Uterus (tissue), 4 donors: Measurements from ENCODE around the gene DSTN. TPM values are rescaled to one million over a fixed set of nuclear protein-coding genes. Genes with fewer than 3 reads are reported as not detected.

Experiments
- DNase-seq, 2 donors: peaks; one replicate each; pipeline ENCODE4 v3.0.0-alpha.2; 2019 to 2020
- H3K27ac ChIP-seq, 2 donors: fragments of 200-600 bp; sonication (generic); 1 replicate in 1 of 2; 2 replicates in 1 of 2; pipeline ENCODE4 v1.5.1; 2016 to 2018
- H3K27me3 ChIP-seq, 2 donors: fragments of 200-600 bp; sonication (generic); one replicate each; pipeline ENCODE4 v1.5.1; 2018 to 2019; ENCODE audit warnings: control low read depth in 1 of 2
- H3K36me3 ChIP-seq, 2 donors: fragments of 200-600 bp; sonication (generic); one replicate each; pipeline ENCODE4 v1.5.1; 2019; ENCODE audit warnings: control low read depth in 1 of 2
- H3K4me1 ChIP-seq, 2 donors: fragments of 200-600 bp; sonication (generic); one replicate each; pipeline ENCODE4 v1.5.1; 2018 to 2019; ENCODE audit warnings: control low read depth in 1 of 2
- H3K4me3 ChIP-seq, 2 donors: fragments of 200-600 bp; sonication (generic); 1 replicate in 1 of 2; 2 replicates in 1 of 2; pipeline ENCODE4 v1.5.1; 2018 to 2019; ENCODE audit warnings: mild to moderate bottlenecking in 1 of 2
- H3K9me3 ChIP-seq, 2 donors: fragments of 200-600 bp; sonication (generic); one replicate each; pipeline ENCODE4 v1.5.1; 2019; ENCODE audit warnings: control low read depth in 1 of 2
- CTCF ChIP-seq, 4 experiments: fragments of 200-600 bp in 2 of 4; fragments of 450-650 bp in 2 of 4; sonication (generic) in 2 of 4; IDR thresholded peaks; one replicate each; pipeline ENCODE4 v1.5.1; 2016 to 2019; ENCODE audit warnings: antibody characterized with exemption in 4 of 4, mild to moderate bottlenecking in 2 of 4, moderate library complexity in 1 of 4
- POLR2A ChIP-seq, 2 donors: fragments of 450-650 bp; IDR thresholded peaks; one replicate each; pipeline ENCODE4 v1.6.1; 2016; ENCODE audit warnings: antibody characterized with exemption in 2 of 2, mild to moderate bottlenecking in 1 of 2, moderate library complexity in 1 of 2
- intact Hi-C: fragments of 100-400 bp; cut with DNase I; formaldehyde crosslinking; loops from one replicate; pipeline ENCODE4 v1.15.1; 2023; ENCODE audit warnings: low total_unique reads
- total RNA-seq, 4 donors: library from RNA; depleted of rRNA in 3 of 4; stranded (reverse); fragments of >200 nt in 3 of 4; gene quantifications; one replicate each; pipeline versions ENCODE4 v1.1.0 to v1.2.4, GENCODE V29; 2014 to 2023
- donor health status: DM: yes; HTN: yes; CAD: no.

The DSTN gene
- total RNA-seq, 4 donors from 2014 or later, result 294 to 674 (median 623) TPM

GRCh38 chr20:17579369-17580039 is 9.6 kb downstream of the DSTN start:
- no peaks in the 10 kb centered on the region for H3K27me3 ChIP-seq
- no peak for DNase-seq
- no peak overlapping the region for H3K27ac ChIP-seq
- intact Hi-C loops, result no loop called here
- no peaks in the 10 kb centered on the region for H3K36me3 ChIP-seq
- TF ChIP-seq CTCF (IDR thresholded peaks at IDR 0.05), result no peak
- TF ChIP-seq POLR2A (IDR thresholded peaks at IDR 0.05), result no peak
- peaks cover 4 to 12% of the 10 kb centered on the region in 2 donors for H3K4me1 ChIP-seq
- no peak overlapping the region for H3K4me3 ChIP-seq
- no peaks in the 10 kb centered on the region for H3K9me3 ChIP-seq

- intact Hi-C loops, result no loop called here
- Histone ChIP-seq H3K36me3 (no peaks in the 10 kb centered on the region), H3K4me3 (no peak overlapping the region), H3K27ac (no peak overlapping the region), H3K9me3 (no peaks in the 10 kb centered on the region), H3K27me3 (no peaks in the 10 kb centered on the region), H3K4me1 (peaks cover 5 to 19% of the 10 kb centered on the region in 2 donors)
- TF ChIP-seq CTCF (IDR thresholded peaks at IDR 0.05) (no peak), POLR2A (IDR thresholded peaks at IDR 0.05) (no peak)
- no peak for DNase-seq
Measured at GRCh38 chr20:17580895-17581294, 11.0 kb downstream of the DSTN start.

GRCh38 chr20:17583126-17583525 is 13.3 kb downstream of the DSTN start:
- H3K4me3 ChIP-seq, result no peak overlapping the region
- DNase-seq, result no peak
- no peaks in the 10 kb centered on the region for H3K36me3 ChIP-seq
- H3K4me1 ChIP-seq, result peaks cover 10 to 26% of the 10 kb centered on the region in 2 donors
- H3K27ac ChIP-seq, result no peak overlapping the region
- H3K27me3 ChIP-seq, result no peaks in the 10 kb centered on the region
- intact Hi-C loops, result no loop called here
- H3K9me3 ChIP-seq, result no peaks in the 10 kb centered on the region
- TF ChIP-seq POLR2A (IDR thresholded peaks at IDR 0.05), result no peak
- TF ChIP-seq CTCF (IDR thresholded peaks at IDR 0.05), result no peak

GRCh38 chr20:17584689-17585088 is 14.8 kb downstream of the DSTN start:
- Histone ChIP-seq H3K27me3 (no peaks in the 10 kb centered on the region), H3K27ac (peak overlapping the region in 1 of 2 donors; percentile 12), H3K4me3 (no peak overlapping the region), H3K4me1 (peaks cover 10 to 19% of the 10 kb centered on the region in 2 donors), H3K36me3 (no peaks in the 10 kb centered on the region), H3K9me3 (no peaks in the 10 kb centered on the region)
- no peak for DNase-seq
- TF ChIP-seq POLR2A (IDR thresholded peaks at IDR 0.05) (no peak), CTCF (IDR thresholded peaks at IDR 0.05) (no peak)
- intact Hi-C loops, result no loop called here

- Histone ChIP-seq H3K27me3 (no peaks in the 10 kb centered on the region), H3K9me3 (no peaks in the 10 kb centered on the region), H3K4me1 (peaks cover 10 to 28% of the 10 kb centered on the region in 2 donors), H3K36me3 (no peaks in the 10 kb centered on the region), H3K4me3 (no peak overlapping the region), H3K27ac (peak overlapping the region in 1 of 2 donors; percentile 43)
- no peak for TF ChIP-seq CTCF (IDR thresholded peaks at IDR 0.05)
- TF ChIP-seq POLR2A (IDR thresholded peaks at IDR 0.05), result no peak
- DNase-seq, result no peak
- intact Hi-C loops, result no loop called here
Measured at GRCh38 chr20:17586250-17586649, 16.4 kb downstream of the DSTN start.
